ENCODE data around the gene AKAP13. TPM values are rescaled to one million over a fixed set of nuclear protein-coding genes. Genes with fewer than 3 reads are reported as not detected.

The AKAP13 gene
- total RNA-seq, 4 donors from 2014 or later = 128 to 460 (median 243) TPM

DNA sequence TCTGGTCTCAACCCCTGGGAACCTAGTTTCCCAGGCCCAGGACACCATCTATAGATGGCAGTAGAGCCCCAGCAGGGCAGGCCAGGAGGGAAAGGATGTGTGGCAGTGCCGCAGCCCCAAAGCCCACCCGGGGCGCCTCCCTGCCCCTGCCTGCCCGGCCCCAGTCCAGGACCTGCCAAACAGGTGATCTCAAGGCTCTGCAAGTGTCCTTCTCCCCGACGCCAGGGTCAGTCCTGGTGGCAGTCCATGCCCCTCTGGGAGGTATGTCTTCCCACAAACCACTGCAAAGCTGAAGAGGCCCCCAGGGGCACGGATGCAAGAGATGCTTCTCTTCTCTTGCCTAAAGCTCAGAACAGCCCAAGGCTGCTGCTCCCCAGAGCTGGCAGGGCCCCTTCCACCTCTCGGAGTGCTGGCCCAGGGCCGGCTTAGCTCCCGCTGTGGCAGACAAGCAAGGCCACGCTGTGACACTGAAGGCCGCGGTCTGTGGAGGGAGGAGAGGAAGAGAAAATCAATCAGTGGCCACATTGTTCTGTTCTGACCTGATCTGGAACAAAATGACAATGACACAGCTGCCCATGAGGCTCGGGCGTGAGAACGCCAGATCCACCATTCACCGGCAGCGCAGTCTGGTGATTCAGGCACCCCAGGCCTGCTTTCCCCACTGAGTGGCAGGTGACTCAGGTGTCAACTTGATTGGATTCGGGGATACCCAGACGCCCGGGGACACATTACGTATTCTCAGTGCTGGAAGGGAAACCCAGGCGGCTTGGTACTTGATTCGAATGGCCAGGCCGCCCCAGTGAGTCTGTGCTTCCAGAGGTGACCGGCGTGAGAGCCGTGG lies 380.3 kb downstream of the AKAP13 start:
- no peak overlapping the region for H3K27ac ChIP-seq
- no peak for TF ChIP-seq POLR2A (IDR thresholded peaks at IDR 0.05)
- TF ChIP-seq, protein P1, sequence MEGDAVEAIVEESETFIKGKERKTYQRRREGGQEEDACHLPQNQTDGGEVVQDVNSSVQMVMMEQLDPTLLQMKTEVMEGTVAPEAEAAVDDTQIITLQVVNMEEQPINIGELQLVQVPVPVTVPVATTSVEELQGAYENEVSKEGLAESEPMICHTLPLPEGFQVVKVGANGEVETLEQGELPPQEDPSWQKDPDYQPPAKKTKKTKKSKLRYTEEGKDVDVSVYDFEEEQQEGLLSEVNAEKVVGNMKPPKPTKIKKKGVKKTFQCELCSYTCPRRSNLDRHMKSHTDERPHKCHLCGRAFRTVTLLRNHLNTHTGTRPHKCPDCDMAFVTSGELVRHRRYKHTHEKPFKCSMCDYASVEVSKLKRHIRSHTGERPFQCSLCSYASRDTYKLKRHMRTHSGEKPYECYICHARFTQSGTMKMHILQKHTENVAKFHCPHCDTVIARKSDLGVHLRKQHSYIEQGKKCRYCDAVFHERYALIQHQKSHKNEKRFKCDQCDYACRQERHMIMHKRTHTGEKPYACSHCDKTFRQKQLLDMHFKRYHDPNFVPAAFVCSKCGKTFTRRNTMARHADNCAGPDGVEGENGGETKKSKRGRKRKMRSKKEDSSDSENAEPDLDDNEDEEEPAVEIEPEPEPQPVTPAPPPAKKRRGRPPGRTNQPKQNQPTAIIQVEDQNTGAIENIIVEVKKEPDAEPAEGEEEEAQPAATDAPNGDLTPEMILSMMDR (IDR thresholded peaks at IDR 0.05) = no peak
- no peaks in the 10 kb centered on the region for H3K36me3 ChIP-seq
- no peaks in the 10 kb centered on the region for H3K9me3 ChIP-seq
- no peaks in the 10 kb centered on the region for H3K27me3 ChIP-seq
- H3K4me3 ChIP-seq = no peak overlapping the region
- DNase-seq = no peak
- intact Hi-C loops (cut with DNase I; ENCODE audit: low total_unique reads) = no loop called here
- no peaks in the 10 kb centered on the region for H3K4me1 ChIP-seq

DNA sequence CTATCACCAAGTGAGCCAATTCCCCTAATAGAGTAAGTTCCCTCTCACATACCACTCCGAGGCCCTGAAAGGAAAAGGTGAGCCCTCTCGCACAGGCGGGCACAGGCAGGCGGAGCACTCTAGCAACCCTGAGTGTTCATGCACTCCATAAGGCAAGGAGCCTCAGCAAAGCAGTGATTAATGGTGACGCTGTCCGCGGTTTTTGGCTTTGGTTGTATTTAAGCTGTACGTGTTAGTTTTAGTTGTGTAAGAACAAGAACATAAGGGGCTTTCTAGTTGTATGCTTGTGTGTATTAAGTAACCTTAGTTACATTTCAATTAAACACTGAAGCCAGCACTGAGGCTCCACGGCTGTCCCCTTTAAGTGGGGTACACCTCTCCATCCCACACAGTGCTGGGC lies 381.2 kb downstream of the AKAP13 start:
- Histone ChIP-seq H3K27me3 (no peaks in the 10 kb centered on the region), H3K4me1 (no peaks in the 10 kb centered on the region), H3K27ac (no peak overlapping the region), H3K4me3 (no peak overlapping the region), H3K9me3 (no peaks in the 10 kb centered on the region), H3K36me3 (no peaks in the 10 kb centered on the region)
- intact Hi-C loops (cut with DNase I; ENCODE audit: low total_unique reads) = no loop called here
- DNase-seq = no peak
- TF ChIP-seq POLR2A (IDR thresholded peaks at IDR 0.05) = no peak
- TF ChIP-seq, protein P1 (IDR thresholded peaks at IDR 0.05) = no peak

GRCh38 chr15:85762039-85762755 lies 381.8 kb downstream of the AKAP13 start:
- Histone ChIP-seq H3K36me3 (no peaks in the 10 kb centered on the region), H3K4me1 (no peaks in the 10 kb centered on the region), H3K27ac (no peak overlapping the region), H3K4me3 (no peak overlapping the region), H3K27me3 (no peaks in the 10 kb centered on the region), H3K9me3 (no peaks in the 10 kb centered on the region)
- intact Hi-C loops (cut with DNase I; ENCODE audit: low total_unique reads) = no loop called here
- TF ChIP-seq POLR2A (IDR thresholded peaks at IDR 0.05) = no peak
- TF ChIP-seq, protein P1 (IDR thresholded peaks at IDR 0.05) = no peak
- DNase-seq = no peak

DNA sequence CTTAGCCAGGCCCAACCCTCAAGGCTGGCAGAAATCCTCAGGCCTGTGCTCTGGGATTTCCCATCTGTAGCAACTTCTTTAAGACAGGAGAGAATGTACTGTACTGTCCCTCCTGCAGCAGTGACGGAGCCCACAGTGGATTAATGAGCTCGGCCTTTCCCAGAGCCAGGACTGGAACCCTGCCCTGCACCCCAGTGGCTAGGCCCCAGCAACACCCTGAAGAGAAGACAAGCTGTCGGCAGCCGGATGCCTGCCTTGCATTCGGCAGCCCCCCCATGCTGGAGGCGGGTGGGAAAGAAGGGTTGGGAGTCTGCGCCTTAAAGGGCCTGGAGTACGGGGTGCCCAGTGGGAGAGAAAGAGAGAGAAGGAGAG lies 382.3 kb downstream of the AKAP13 start:
- no peak for DNase-seq
- TF ChIP-seq, protein P1 (IDR thresholded peaks at IDR 0.05) = no peak
- no peak for TF ChIP-seq POLR2A (IDR thresholded peaks at IDR 0.05)
- Histone ChIP-seq H3K4me1 (no peaks in the 10 kb centered on the region), H3K4me3 (no peak overlapping the region), H3K27me3 (no peaks in the 10 kb centered on the region), H3K9me3 (no peaks in the 10 kb centered on the region), H3K36me3 (no peaks in the 10 kb centered on the region), H3K27ac (no peak overlapping the region)
- intact Hi-C loops (cut with DNase I; ENCODE audit: low total_unique reads) = no loop called here

- TF ChIP-seq, protein P1 (IDR thresholded peaks at IDR 0.05) = no peak
- TF ChIP-seq POLR2A (IDR thresholded peaks at IDR 0.05) = no peak
- H3K4me1 ChIP-seq = no peaks in the 10 kb centered on the region
- no peak overlapping the region for H3K4me3 ChIP-seq
- intact Hi-C loops (cut with DNase I; ENCODE audit: low total_unique reads) = no loop called here
- no peak for DNase-seq
- no peak overlapping the region for H3K27ac ChIP-seq
- H3K9me3 ChIP-seq = no peaks in the 10 kb centered on the region
- no peaks in the 10 kb centered on the region for H3K36me3 ChIP-seq
- no peaks in the 10 kb centered on the region for H3K27me3 ChIP-seq
These were observed 382.8 kb downstream of the AKAP13 start for GRCh38 chr15:85763157-85763556.

Data from uterus (tissue), 4 donors.